Epithelial cell of proximal tubule (primary cell): Measurements from ENCODE around the gene CCR9. TPM values are rescaled to one million over a fixed set of nuclear protein-coding genes. Genes with fewer than 3 reads are reported as not detected.

ENCODE experiments used
- DNase-seq: peaks from one replicate; pipeline ENCODE4 v3.0.0-alpha.2; 2011; ENCODE audit warnings: low read depth
- H3K4me3 ChIP-seq: 2 replicates; pipeline ENCODE4 v1.5.1; 2011; ENCODE audit warnings: low read depth, mild to moderate bottlenecking, low read length
- CTCF ChIP-seq: conservative IDR thresholded peaks from 2 replicates; pipeline ENCODE4 v1.5.1; 2012; ENCODE audit warnings: low read depth, mild to moderate bottlenecking, low read length
- total RNA-seq: library from RNA; depleted of rRNA; stranded (reverse); fragments of >200 nt; gene quantifications from 2 replicates; pipeline ENCODE4 v1.2.3, GENCODE V29; 2015

Gene CCR9
- total RNA-seq, 1 donor from 2014 or later: 0.17 TPM

DNA sequence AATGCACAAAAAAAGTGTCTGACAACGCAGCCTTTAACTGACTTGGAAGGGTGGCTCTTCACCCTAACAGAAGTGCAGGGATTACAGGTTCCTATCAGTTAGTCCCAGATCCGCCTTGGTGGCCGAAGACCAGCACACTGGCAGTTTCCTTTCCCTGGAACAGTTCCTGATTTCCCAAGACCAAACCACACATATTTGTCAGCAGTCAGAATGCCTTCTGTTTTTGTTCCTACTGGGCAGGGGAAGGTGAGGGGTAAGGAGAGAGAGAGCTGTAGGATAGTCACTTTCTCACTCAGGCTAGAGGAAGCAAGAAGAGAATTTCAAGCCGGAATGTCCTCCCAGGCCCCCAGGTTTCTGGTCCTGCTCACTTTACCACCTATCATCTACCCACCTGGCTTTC, 66.1 kb downstream of the CCR9 start:
- H3K4me3 ChIP-seq: no peak overlapping the region
- TF ChIP-seq CTCF: no peak
- no peak for DNase-seq

Other genes starting within 250 kb of the CCR9 start
- 15.2 and 23.8 TPM in 2 replicates for gene SACM1L, start 197.1 kb upstream of the CCR9 start, total RNA-seq
- 0.51 and 2.8 TPM in 2 replicates for gene SLC6A20, start 90.0 kb upstream of the CCR9 start, total RNA-seq
- 8.2 and 8.6 TPM in 2 replicates for gene LZTFL1, start 44.4 kb upstream of the CCR9 start, total RNA-seq
- not detected in 2 replicates for gene CXCR6, start 56.9 kb downstream of the CCR9 start, total RNA-seq
- gene FYCO1, start 109.3 kb downstream of the CCR9 start, total RNA-seq: 10.3 and 10.9 TPM in 2 replicates
- gene XCR1, start 140.9 kb downstream of the CCR9 start, total RNA-seq: not detected in 2 replicates